Stimulated activated effector memory CD8-positive, alpha-beta T cell treated with anti-CD3 and anti-CD28 coated beads, Interleukin-12 subunit alpha, Interleukin-12 subunit beta, amount 100 ng/mL, for 72 hours (primary cell): ENCODE measurements around the gene UBAP1L.
A peak's percentile ranks its signal among the peaks of the same experiment; 100 is the strongest.

ENCODE experiments used
- ATAC-seq: fragments of 150-1000 bp; cut with Tn5 transposase; 2 replicates; pipeline ENCODE4 v1.10.0; 2021
- DNase-seq, 2 donors: peaks; one replicate each; pipeline ENCODE4 v3.0.0; 2021 to 2022; ENCODE audit warnings: low spot score in 2 of 2
- H3K27ac Mint-ChIP-seq: one replicate; pipeline ENCODE4 v1.8.0; 2022; ENCODE audit warnings: mild to moderate bottlenecking, mixed read lengths
- H3K36me3 Mint-ChIP-seq: one replicate; pipeline ENCODE4 v1.8.0; 2022; ENCODE audit warnings: mild to moderate bottlenecking, mixed read lengths
- H3K4me1 Mint-ChIP-seq: one replicate; pipeline ENCODE4 v1.8.0; 2022; ENCODE audit warnings: mixed read lengths
- H3K4me3 Mint-ChIP-seq: one replicate; pipeline ENCODE4 v1.8.0; 2022; ENCODE audit warnings: mild to moderate bottlenecking, mixed read lengths
- H3K9me3 Mint-ChIP-seq: one replicate; pipeline ENCODE4 v1.8.0; 2022; ENCODE audit warnings: mixed read lengths

UBAP1L gene

DNA sequence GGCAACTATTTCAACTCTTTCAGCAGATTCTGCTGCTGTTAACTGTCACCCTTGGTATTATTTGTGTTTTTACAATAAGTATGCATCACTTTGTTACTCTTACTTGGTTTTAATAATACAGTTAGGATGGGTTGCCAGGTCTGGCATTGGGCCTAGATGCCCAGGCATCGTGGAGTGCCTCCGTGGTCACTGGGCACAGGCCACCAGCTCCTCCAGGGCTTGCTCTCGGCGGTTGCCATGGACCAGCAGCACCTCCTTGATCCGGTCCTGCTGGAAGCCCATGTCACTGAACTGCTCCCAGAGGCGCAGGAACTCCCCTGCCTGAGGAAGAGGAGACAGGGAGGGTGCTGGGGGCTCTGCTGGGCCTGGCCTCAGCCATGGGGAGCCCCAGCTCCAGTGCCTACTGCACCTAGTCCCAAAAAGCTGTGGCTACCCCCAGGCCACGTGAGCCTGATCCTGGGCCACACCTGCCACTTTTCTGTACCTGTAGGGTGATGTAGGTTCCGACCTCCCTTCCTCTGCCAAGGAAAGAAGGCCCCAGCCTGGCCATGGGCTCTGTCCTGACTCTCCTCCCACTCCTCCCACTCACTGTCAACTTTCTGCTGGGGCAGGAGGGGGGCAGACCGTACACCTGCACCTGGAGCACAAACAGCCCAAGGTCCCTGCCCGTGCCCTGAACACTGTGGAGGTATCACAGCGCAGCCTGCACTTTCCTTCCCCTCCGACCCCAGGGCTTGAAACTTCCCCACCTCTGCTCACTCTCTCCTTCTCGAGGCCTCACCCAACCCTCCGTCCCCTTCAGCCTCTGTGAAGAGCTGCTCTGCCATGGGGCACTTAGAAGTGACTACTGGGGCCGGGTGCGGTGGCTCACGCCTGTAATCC is 21.8 kb downstream of the UBAP1L start:
- Mint-ChIP-seq H3K4me1 (no peaks in the 10 kb centered on the region), H3K36me3 (peaks cover 11% of the 10 kb centered on the region), H3K9me3 (no peaks in the 10 kb centered on the region), H3K27ac (no peak overlapping the region), H3K4me3 (no peak overlapping the region)
- no peak for ATAC-seq
- no peak for DNase-seq

GRCh38 chr15:65091946-65092770 is 22.8 kb downstream of the UBAP1L start:
- ATAC-seq (no peak), DNase-seq (no peak)
- Mint-ChIP-seq H3K9me3 (no peaks in the 10 kb centered on the region), H3K4me1 (peaks cover under 1% of the 10 kb centered on the region), H3K4me3 (no peak overlapping the region), H3K36me3 (peaks cover under 1% of the 10 kb centered on the region), H3K27ac (no peak overlapping the region)

GRCh38 chr15:65089206-65089824 is 25.7 kb downstream of the UBAP1L start:
- no peaks in the 10 kb centered on the region for H3K36me3 Mint-ChIP-seq
- no peak overlapping the region for H3K4me3 Mint-ChIP-seq
- H3K4me1 Mint-ChIP-seq: peaks cover 6% of the 10 kb centered on the region
- no peak for DNase-seq
- no peaks in the 10 kb centered on the region for H3K9me3 Mint-ChIP-seq
- ATAC-seq: no peak
- peak overlapping the region; percentile 60 for H3K27ac Mint-ChIP-seq

DNA sequence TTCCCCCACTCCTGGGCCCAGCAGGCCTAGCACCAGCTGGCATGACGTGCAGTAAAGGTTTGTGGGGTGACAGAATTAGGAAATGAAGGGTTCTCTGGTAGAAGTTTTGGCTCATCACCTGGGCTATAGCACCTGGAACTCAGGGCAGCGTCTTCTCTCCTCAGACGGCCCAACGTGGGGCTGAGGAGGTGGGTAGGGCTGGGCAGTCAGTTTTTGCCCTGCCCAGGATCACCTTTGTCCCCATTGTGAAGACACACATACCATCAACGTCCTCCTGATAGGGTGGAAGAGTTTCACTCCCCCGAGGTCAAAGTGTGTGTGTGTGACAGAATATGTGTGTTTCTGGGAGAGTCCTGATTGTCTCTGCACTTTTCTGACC is 26.4 kb downstream of the UBAP1L start:
- Mint-ChIP-seq H3K36me3 (no peaks in the 10 kb centered on the region), H3K9me3 (no peaks in the 10 kb centered on the region), H3K4me1 (peaks cover 6% of the 10 kb centered on the region), H3K4me3 (no peak overlapping the region), H3K27ac (peak overlapping the region; percentile 60)
- DNase-seq: no peak
- no peak for ATAC-seq

- Mint-ChIP-seq H3K4me1 (peaks cover 6% of the 10 kb centered on the region), H3K36me3 (no peaks in the 10 kb centered on the region), H3K9me3 (no peaks in the 10 kb centered on the region), H3K27ac (peak overlapping the region; percentile 72), H3K4me3 (no peak overlapping the region)
- no peak for DNase-seq
- no peak for ATAC-seq
Observed at GRCh38 chr15:65087873-65088642, 26.9 kb downstream of the UBAP1L start.

DNA sequence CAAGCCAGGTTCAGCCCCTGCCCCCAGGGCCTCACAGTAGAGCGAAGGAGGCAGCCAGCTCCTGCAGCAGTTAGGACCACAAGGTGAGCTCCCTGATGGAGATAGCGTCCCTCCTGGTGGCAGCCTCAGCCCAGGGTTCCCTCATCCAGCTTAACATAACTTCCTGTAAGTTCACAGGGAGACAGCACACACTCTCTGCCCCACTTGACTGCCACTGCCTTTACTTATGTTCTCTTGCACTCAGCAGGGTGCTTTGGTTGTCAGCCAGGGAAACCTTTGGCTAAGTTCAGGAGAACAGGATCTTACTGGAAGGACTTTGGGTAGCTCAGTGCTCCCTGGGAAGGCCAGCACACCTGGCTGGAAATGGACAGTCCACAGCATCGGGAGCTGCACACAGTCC is 27.6 kb downstream of the UBAP1L start:
- Mint-ChIP-seq H3K27ac (peak overlapping the region; percentile 72), H3K4me3 (no peak overlapping the region), H3K4me1 (peaks cover 12% of the 10 kb centered on the region), H3K36me3 (no peaks in the 10 kb centered on the region), H3K9me3 (no peaks in the 10 kb centered on the region)
- no peak for ATAC-seq
- DNase-seq: no peak

DNA sequence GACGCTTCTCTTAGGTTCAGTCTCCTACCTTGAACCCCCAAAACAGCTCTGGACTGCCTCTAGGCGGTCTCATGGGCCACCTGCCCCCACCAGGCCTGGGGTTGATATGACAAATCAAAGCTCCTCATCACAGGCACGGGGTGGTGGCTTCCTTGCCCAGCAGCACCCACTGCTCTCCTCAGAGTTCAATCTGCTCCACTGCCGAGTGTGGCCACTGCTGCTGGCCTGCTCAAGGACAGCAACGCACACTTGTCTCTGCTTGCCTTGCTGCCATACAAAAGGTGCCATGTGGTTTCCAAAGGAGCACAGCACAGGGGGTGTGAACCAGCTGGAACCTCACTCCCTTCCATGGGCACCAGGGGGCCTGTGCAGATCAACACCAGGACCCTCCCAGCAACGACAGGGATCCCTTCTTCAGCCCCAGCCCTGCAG is 28.3 kb downstream of the UBAP1L start:
- Mint-ChIP-seq H3K9me3 (no peaks in the 10 kb centered on the region), H3K4me1 (peaks cover 16% of the 10 kb centered on the region), H3K36me3 (no peaks in the 10 kb centered on the region), H3K27ac (no peak overlapping the region), H3K4me3 (no peak overlapping the region)
- ATAC-seq (peak; percentile 3), DNase-seq (no peak)

DNA sequence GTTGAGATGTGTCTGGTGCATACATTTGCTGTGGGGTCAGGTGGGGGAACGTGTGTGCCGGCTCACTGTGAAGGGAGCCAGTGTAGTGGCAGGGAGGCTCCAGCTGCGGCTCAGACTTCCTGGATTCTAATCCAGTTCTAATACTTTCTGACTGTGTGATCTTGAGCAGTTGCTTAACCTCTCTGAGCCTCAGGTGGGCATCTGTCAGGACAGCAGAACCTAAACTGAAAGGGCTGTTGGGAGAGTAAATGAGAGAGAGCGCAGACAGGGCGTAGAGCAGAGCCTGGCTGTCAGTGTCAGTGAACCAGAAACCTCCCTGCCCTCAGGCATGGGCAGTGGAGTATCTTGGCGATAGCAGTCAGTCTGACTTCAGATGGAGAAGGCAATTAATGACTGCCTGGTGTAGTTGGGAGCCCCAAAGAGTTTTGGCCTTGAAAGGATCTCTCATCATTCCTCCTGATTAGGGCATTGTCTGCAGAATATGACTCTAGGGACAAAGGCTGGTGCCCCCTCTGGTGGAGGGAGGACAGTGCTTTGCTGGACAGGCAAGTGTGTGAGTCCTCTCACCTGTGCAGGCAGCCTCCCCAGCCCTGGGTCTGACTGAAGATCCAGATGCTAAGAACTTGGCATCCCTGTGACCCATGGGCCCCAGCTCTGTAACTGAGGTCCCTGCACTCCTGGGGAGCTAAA is 28.9 kb downstream of the UBAP1L start:
- Mint-ChIP-seq H3K4me3 (no peak overlapping the region), H3K9me3 (no peaks in the 10 kb centered on the region), H3K27ac (no peak overlapping the region), H3K4me1 (peaks cover 16% of the 10 kb centered on the region), H3K36me3 (no peaks in the 10 kb centered on the region)
- peak; percentile 25 for ATAC-seq
- no peak for DNase-seq

DNA sequence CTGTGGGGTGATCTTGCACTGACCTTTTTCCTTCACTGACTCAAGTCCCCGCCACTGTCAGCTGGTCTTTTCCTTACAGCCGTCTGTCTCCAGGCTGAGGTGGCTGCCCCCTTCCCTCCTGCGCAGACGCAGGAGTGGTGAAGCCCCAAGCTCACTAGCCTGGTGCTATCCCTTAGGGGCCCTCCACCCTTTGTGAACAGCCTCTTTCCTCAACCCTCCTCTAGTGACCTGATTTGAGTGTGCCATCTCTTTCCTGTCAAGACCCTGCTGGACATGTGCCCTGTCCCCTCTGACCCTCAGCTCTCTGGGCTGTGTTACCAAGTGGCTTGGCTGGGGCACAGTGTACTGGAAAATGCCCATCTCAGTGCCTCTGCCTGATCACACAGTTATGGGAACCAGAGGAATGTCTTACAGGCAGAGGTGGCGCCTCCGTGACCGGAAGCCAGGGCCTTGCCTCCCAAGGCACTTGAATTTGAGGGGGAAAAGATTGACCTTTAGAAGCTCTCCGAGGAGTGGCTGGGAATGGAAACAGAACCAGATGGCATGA is 29.7 kb downstream of the UBAP1L start:
- DNase-seq (no peak), ATAC-seq (no peak)
- H3K9me3 Mint-ChIP-seq: no peaks in the 10 kb centered on the region
- H3K4me3 Mint-ChIP-seq: no peak overlapping the region
- peak overlapping the region; percentile 21 for H3K27ac Mint-ChIP-seq
- no peaks in the 10 kb centered on the region for H3K36me3 Mint-ChIP-seq
- H3K4me1 Mint-ChIP-seq: peaks cover 16% of the 10 kb centered on the region

DNA sequence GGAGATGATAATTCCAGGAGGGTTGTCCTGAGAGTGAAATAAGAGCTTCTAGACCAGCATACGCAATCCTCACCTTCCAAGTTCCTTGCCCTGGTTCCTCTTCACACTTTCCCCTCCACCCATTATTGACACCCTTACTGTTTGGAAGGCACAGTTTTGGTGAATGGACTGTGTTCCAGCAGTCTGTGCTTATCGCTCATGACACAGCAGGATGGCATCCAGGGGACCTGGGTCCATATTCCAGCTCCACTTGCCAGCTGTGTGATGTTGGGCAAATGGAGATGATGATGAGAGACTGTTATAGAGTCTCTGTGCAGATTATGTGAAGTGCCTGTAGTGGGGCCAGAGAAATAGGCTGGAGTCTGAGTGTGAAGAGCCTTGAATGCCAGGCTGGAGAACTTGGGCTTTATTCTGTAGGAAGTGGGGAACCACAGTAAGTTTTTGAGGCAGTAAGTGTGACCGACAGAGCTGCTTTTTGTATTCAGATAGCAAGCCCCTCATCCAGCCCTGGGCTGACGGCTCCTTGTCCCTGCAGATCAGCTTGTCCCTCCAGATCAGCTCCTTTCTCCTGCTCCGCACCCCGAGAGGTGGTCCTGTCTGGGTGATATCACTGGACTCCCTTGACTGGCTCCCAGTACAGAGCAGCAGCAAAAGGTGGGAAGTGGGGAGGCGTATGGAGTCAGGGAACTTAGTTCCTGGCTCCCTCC is 30.3 kb downstream of the UBAP1L start:
- Mint-ChIP-seq H3K27ac (no peak overlapping the region), H3K4me3 (no peak overlapping the region), H3K9me3 (no peaks in the 10 kb centered on the region), H3K36me3 (no peaks in the 10 kb centered on the region), H3K4me1 (peaks cover 16% of the 10 kb centered on the region)
- ATAC-seq (no peak), DNase-seq (no peak)

GRCh38 chr15:65083262-65083701 is 31.7 kb downstream of the UBAP1L start:
- no peak overlapping the region for H3K27ac Mint-ChIP-seq
- no peak overlapping the region for H3K4me3 Mint-ChIP-seq
- no peaks in the 10 kb centered on the region for H3K9me3 Mint-ChIP-seq
- ATAC-seq (no peak), DNase-seq (no peak)
- H3K36me3 Mint-ChIP-seq: no peaks in the 10 kb centered on the region
- H3K4me1 Mint-ChIP-seq: peaks cover 16% of the 10 kb centered on the region

GRCh38 chr15:65082303-65082953 is 32.6 kb downstream of the UBAP1L start:
- ATAC-seq (peak; percentile 55), DNase-seq (no peak)
- Mint-ChIP-seq H3K4me3 (no peak overlapping the region), H3K4me1 (peaks cover 22% of the 10 kb centered on the region), H3K27ac (peak overlapping the region; percentile 35), H3K9me3 (no peaks in the 10 kb centered on the region), H3K36me3 (no peaks in the 10 kb centered on the region)

DNA sequence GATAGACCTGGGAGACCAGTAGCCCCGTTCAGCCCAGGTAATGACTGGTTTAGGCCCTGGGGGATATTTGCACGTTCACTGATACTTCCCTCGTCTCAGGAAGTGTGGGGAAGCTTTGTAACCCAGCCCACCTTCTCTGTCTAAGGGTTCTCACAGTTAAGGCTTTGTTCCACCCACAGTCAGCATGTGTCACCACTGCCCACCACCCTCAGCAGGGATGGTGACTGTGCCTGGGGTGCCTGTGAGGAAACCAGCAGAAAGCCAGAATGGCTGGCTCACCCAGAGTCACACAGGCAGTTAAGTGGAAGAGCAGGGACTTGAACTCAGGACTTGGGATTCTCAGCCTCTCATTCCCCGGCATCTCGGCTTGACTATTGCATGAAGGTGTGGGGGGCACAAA is 33.2 kb downstream of the UBAP1L start:
- peaks cover 17% of the 10 kb centered on the region for H3K4me1 Mint-ChIP-seq
- peak; percentile 59 for ATAC-seq
- H3K9me3 Mint-ChIP-seq: no peaks in the 10 kb centered on the region
- DNase-seq: no peak
- H3K36me3 Mint-ChIP-seq: no peaks in the 10 kb centered on the region
- no peak overlapping the region for H3K4me3 Mint-ChIP-seq
- H3K27ac Mint-ChIP-seq: no peak overlapping the region
